ENCODE data around the gene HLA-E. TPM values are rescaled to one million over a fixed set of nuclear protein-coding genes. Genes with fewer than 3 reads are reported as not detected.

HLA-E gene
- total and polyA plus RNA-seq, 2 of the 13 experiments (the other 11 are each of a cell fraction or from before 2014, with no cell fraction given): 45.2 to 90.4 TPM

DNA sequence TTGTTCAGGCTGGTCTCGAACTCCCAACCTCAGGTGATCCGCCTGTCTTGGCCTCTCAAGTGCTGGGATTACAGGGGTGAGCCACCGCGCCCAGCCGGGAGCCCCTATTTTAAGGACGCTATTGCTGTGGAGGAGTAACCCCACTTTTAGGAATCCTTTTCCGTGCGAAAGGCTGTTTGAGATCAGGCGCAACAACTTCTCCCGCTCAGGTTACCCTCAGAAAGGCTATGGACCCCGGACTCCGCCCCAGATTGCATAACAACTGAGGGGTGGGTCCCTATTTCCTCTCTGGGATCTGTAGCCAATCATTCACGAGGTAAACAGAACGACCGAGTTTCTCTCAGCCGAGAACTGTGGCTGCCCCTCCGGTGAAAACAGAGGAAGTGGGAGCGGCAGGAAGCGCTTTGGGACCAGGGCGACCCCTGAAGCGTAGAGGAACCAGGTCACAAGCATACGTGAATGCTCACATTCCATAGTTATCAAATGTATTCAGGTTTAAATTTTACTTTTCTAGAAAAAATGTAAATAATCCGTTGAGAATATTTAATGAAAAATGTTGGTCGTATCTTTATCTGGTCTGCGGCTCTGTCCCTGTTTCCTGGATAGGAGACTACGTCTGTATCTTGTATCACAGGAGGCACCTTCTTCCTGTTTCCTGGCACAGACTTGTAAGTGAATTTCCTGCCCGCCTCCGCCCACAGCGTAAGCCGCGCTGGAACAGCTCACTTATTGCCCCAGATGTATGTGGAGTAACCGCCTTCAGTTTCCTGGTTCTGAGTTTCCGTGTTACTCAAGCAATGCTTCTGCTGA lies 26.8 kb downstream of the HLA-E start (continued):
- peak; percentile 89 for TF ChIP-seq ZGPAT (CRISPR knock-in tag; IDR thresholded peaks at IDR 0.05)
- TF ChIP-seq NFATC3 (CRISPR knock-in tag; IDR thresholded peaks at IDR 0.05): no peak
- TF ChIP-seq TP53 (CRISPR knock-in tag; conservative IDR thresholded peaks at IDR 0.05): no peak
- TF ChIP-seq ZSCAN21 (CRISPR knock-in tag; IDR thresholded peaks at IDR 0.05; ENCODE audit: borderline replicate concordance): peak; percentile 68
- TF ChIP-seq ARID4A (CRISPR knock-in tag; IDR thresholded peaks at IDR 0.05; ENCODE audit: borderline replicate concordance): peak; percentile 83; the same call in 1 of the 2 replicates
- TF ChIP-seq NFE2L2 (IDR thresholded peaks at IDR 0.05; ENCODE audit: low read length): no peak
- TF ChIP-seq, protein P1, sequence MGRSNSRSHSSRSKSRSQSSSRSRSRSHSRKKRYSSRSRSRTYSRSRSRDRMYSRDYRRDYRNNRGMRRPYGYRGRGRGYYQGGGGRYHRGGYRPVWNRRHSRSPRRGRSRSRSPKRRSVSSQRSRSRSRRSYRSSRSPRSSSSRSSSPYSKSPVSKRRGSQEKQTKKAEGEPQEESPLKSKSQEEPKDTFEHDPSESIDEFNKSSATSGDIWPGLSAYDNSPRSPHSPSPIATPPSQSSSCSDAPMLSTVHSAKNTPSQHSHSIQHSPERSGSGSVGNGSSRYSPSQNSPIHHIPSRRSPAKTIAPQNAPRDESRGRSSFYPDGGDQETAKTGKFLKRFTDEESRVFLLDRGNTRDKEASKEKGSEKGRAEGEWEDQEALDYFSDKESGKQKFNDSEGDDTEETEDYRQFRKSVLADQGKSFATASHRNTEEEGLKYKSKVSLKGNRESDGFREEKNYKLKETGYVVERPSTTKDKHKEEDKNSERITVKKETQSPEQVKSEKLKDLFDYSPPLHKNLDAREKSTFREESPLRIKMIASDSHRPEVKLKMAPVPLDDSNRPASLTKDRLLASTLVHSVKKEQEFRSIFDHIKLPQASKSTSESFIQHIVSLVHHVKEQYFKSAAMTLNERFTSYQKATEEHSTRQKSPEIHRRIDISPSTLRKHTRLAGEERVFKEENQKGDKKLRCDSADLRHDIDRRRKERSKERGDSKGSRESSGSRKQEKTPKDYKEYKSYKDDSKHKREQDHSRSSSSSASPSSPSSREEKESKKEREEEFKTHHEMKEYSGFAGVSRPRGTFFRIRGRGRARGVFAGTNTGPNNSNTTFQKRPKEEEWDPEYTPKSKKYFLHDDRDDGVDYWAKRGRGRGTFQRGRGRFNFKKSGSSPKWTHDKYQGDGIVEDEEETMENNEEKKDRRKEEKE (IDR thresholded peaks at IDR 0.05): no peak
- no peak for TF ChIP-seq JARID2 (CRISPR knock-in tag; IDR thresholded peaks at IDR 0.05; ENCODE audit: insufficient replicate concordance)
- TF ChIP-seq HOMEZ (CRISPR knock-in tag; IDR thresholded peaks at IDR 0.05; ENCODE audit: low read depth): peak; percentile 95
- no peak for TF ChIP-seq CENPT (CRISPR knock-in tag; IDR thresholded peaks at IDR 0.05; ENCODE audit: low read depth)
- no peak for TF ChIP-seq ZNF343 (CRISPR knock-in tag; IDR thresholded peaks at IDR 0.05)
- TF ChIP-seq HNF4A (CRISPR knock-in tag; IDR thresholded peaks at IDR 0.05): peak; percentile 67
- TF ChIP-seq MATR3 (CRISPR knock-in tag; IDR thresholded peaks at IDR 0.05): no peak
- TF ChIP-seq MAX (IDR thresholded peaks at IDR 0.05): 0 out of 2 replicates have a peak, but pooled peaks have one; percentile 30
- TF ChIP-seq ZNF816 (CRISPR knock-in tag; IDR thresholded peaks at IDR 0.05; ENCODE audit: borderline replicate concordance): peak; percentile 86
- no peak for TF ChIP-seq MTA1 (CRISPR knock-in tag; IDR thresholded peaks at IDR 0.05; ENCODE audit: borderline replicate concordance)
- TF ChIP-seq SRY (CRISPR knock-in tag; IDR thresholded peaks at IDR 0.05): peak; percentile 83; the same call in 1 of the 2 replicates
- peak; percentile 87 for TF ChIP-seq ZMYM2 (CRISPR knock-in tag; IDR thresholded peaks at IDR 0.05)
